GM19193 (cell line): ENCODE data around the gene SCIN.

Experiments
- POLR2A ChIP-seq: IDR thresholded peaks from 4 replicates; pipeline ENCODE4 v1.6.1; 2011; ENCODE audit not compliant: insufficient read depth, insufficient read length; ENCODE audit errors: extremely low read depth

The SCIN gene

GRCh38 chr7:12648704-12649261, 78.3 kb downstream of the SCIN start:
- TF ChIP-seq POLR2A, result no peak

- TF ChIP-seq POLR2A, result no peak
Observed at GRCh38 chr7:12649348-12649747, 78.8 kb downstream of the SCIN start.

GRCh38 chr7:12650080-12650479, 79.6 kb downstream of the SCIN start:
- no peak for TF ChIP-seq POLR2A

- no peak for TF ChIP-seq POLR2A
Observed at GRCh38 chr7:12653110-12653509, 82.6 kb downstream of the SCIN start.

GRCh38 chr7:12653518-12653917, 83.0 kb downstream of the SCIN start:
- TF ChIP-seq POLR2A, result no peak

- TF ChIP-seq POLR2A, result no peak
Observed at GRCh38 chr7:12655161-12655560, 84.6 kb downstream of the SCIN start.

- TF ChIP-seq POLR2A, result no peak
Observed at GRCh38 chr7:12661581-12661980, 91.1 kb downstream of the SCIN start.

- TF ChIP-seq POLR2A, result no peak
Observed at GRCh38 chr7:12670000-12670729, 99.6 kb downstream of the SCIN start.

- TF ChIP-seq POLR2A, result no peak
Observed at GRCh38 chr7:12670743-12671520, 100.4 kb downstream of the SCIN start.

- no peak for TF ChIP-seq POLR2A
Observed at GRCh38 chr7:12674053-12674452, 103.5 kb downstream of the SCIN start.

GRCh38 chr7:12674861-12675260, 104.3 kb downstream of the SCIN start:
- TF ChIP-seq POLR2A, result no peak

- no peak for TF ChIP-seq POLR2A
Observed at GRCh38 chr7:12683678-12684585, 113.4 kb downstream of the SCIN start.

- TF ChIP-seq POLR2A, result no peak
Observed at GRCh38 chr7:12684733-12685132, 114.2 kb downstream of the SCIN start.

- no peak for TF ChIP-seq POLR2A
Observed at GRCh38 chr7:12685550-12685949, 115.0 kb downstream of the SCIN start.
